ENCODE results near the gene LRRC46.

DNA sequence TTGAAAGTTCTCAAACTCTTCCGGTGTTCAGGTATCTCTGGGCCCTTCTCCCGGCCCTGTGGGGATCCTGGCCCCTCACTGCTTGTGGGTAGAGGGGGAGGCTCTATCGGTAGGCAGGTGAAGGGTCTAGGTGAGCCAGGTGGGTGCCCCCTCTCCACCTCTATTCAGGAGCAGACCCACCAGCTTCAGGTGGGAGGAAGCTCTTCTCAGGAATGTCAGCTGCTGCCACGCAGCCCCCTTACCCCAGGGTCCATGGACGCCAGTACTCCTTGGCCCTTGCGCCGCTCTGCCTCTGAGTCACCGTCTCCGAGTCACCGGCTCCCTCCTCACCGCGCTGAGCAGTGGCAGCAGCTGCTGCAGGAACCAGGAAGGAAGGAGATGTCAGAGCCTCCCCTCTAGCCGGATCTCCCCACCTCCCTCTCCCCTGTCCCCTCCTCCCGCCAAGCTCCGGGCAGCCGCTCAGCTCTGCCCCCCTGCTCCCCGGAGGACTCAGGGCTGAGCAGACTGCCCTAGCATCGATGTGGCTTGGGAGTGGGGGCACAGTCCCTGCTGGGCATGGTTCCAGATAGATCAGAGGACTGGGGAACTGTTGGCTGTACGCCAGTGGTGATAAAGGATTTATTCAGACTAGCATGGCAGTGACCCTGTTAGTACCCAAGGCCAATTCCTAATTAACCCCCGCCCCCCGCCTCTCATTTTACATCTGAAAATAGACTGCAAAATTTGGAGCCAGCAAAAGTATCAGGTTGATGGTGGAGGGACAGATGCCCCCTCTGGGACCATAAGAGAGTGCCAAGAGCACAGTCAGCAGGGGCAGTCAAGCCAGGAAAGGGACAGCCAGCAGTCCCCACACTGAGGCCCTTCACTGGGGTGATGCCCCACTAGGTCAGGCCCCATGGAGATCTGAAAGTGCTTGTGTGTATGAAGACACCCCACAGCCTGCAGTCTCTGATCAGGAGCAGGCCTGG is 9.8 kb upstream of the LRRC46 start, which contains the start of gene OSBPL7:
- peak in 1 of 3 experiments; percentile 15 for TF ChIP-seq CTCF (IDR thresholded peaks at IDR 0.05)
- TF ChIP-seq POLR2A (IDR thresholded peaks at IDR 0.05) = no peak

Data from vagina (tissue), 2 donors.